ENCODE results near the gene CIPC. TPM values are rescaled to one million over a fixed set of nuclear protein-coding genes. Genes with fewer than 3 reads are reported as not detected.

Gene CIPC
- total and polyA plus RNA-seq, 2 of the 13 experiments (the other 11 are each of a cell fraction or from before 2014, with no cell fraction given), result 7.6 to 13.9 TPM

- TF ChIP-seq ZNF350 (CRISPR knock-in tag; IDR thresholded peaks at IDR 0.05; ENCODE audit: borderline replicate concordance, low read depth) (no peak), ZNF30 (CRISPR knock-in tag; IDR thresholded peaks at IDR 0.05) (no peak), E2F5 (CRISPR knock-in tag; conservative IDR thresholded peaks at IDR 0.05) (no peak), ZNF691 (CRISPR knock-in tag; IDR thresholded peaks at IDR 0.05; ENCODE audit: borderline replicate concordance, low read depth) (peak; percentile 29; the same call in 1 of the 2 replicates), GLI4 (CRISPR knock-in tag; IDR thresholded peaks at IDR 0.05; ENCODE audit: borderline replicate concordance) (no peak), HHEX (CRISPR knock-in tag; IDR thresholded peaks at IDR 0.05) (no peak), KLF12 (CRISPR knock-in tag; IDR thresholded peaks at IDR 0.05; ENCODE audit: borderline replicate concordance) (no peak)
These were observed 38.7 kb upstream of the CIPC start (continued) for GRCh38 chr14:77059276-77059915.

- Histone ChIP-seq H3K27me3 (ENCODE audit: control insufficient read depth in 1 of 2, insufficient read depth in 2 of 2, low read length in 2 of 2) (peaks cover 4 to 29% of the 10 kb centered on the region in 2 experiments; a peak in 4 of 5 replicates), H3K4me3 (replicated peaks in 1 of 3; ENCODE audit: insufficient read depth in 1 of 3, low read depth in 2 of 3, low read length in 3 of 3) (no peak overlapping the region), H2AFZ (ENCODE audit: low read length) (no peak overlapping the region), H3K9ac (ENCODE audit: insufficient read depth, low read depth, low read length) (no peak overlapping the region), H4K20me1 (ENCODE audit: insufficient read depth, low read length) (no peaks in the 10 kb centered on the region), H3K4me1 (ENCODE audit: insufficient read depth, low read length) (peaks cover 15% of the 10 kb centered on the region; the same call in 1 of the 2 replicates), H3K9me3 (ENCODE audit: low read length) (no peaks in the 10 kb centered on the region), H3K27ac (ENCODE audit: extremely low read length, insufficient read depth, low read length) (no peak overlapping the region), H3K79me2 (ENCODE audit: insufficient read depth, low read length) (no peaks in the 10 kb centered on the region), H3K4me2 (ENCODE audit: low read depth, low read length) (no peak overlapping the region), H3K36me3 (replicated peaks in 1 of 2; ENCODE audit: control insufficient read depth in 1 of 2, insufficient read depth in 2 of 2, low read length in 2 of 2) (no peaks in the 10 kb centered on the region)
- CTCF ChIA-PET (ENCODE audit: low intra/inter-chr PET ratio, low total read pairs), result interaction anchor here (1.3 kb wide), 1 partner anchor 148 kb away, joined by 3 read pairs; no protein-coding TSS in a partner anchor
- no TSS peak for BruUV-seq (replicated peaks)
- FAIRE-seq, result no peak
- POLR2A ChIA-PET, result no interaction called here
- DNase-seq (ENCODE audit: low spot score), result no peak
- intact Hi-C loops (cut with micrococcal nuclease; ENCODE audit: unreplicated experiment) (no loop called here), in situ Hi-C loops (cut with HindIII; ENCODE audit: extremely low pct_ligation_motif_present, low pct_unique_long_range_greater_than_20kb) (loop anchor here (5.0 kb wide), 1 partner anchor 149 kb away; no protein-coding TSS in a partner anchor)
- WGBS (ENCODE audit: low lambda C conversion rate), result 59% methylated on average over 5 of the region's 12 CpGs
- no peak for ATAC-seq
- TF ChIP-seq ZBTB43 (CRISPR knock-in tag; conservative IDR thresholded peaks at IDR 0.05), result no peak
- no peak for TF ChIP-seq KDM1A (CRISPR knock-in tag; IDR thresholded peaks at IDR 0.05)
- TF ChIP-seq TIGD3 (CRISPR knock-in tag; IDR thresholded peaks at IDR 0.05; ENCODE audit: borderline replicate concordance), result no peak
- no peak for TF ChIP-seq PHF5A (CRISPR knock-in tag; IDR thresholded peaks at IDR 0.05; ENCODE audit: low read depth, unreplicated experiment)
- no peak for TF ChIP-seq ZNF713 (CRISPR knock-in tag; IDR thresholded peaks at IDR 0.05)
- no peak for TF ChIP-seq SP5 (CRISPR knock-in tag; IDR thresholded peaks at IDR 0.05; ENCODE audit: borderline replicate concordance, low read depth)
- no peak for TF ChIP-seq NFYC (CRISPR knock-in tag; IDR thresholded peaks at IDR 0.05)
- TF ChIP-seq GFI1 (CRISPR knock-in tag; IDR thresholded peaks at IDR 0.05; ENCODE audit: borderline replicate concordance), result no peak
- TF ChIP-seq MTF2 (CRISPR knock-in tag; IDR thresholded peaks at IDR 0.05; ENCODE audit: borderline replicate concordance), result no peak
- no peak for TF ChIP-seq ZNF672 (CRISPR knock-in tag; IDR thresholded peaks at IDR 0.05)
- no peak for TF ChIP-seq NR2F2 (IDR thresholded peaks at IDR 0.05; ENCODE audit: borderline replicate concordance, low read depth)
- no peak for TF ChIP-seq SRF (IDR thresholded peaks at IDR 0.05; ENCODE audit: low read depth, low read length)
- TF ChIP-seq POLR2AphosphoS5 (IDR thresholded peaks at IDR 0.05; ENCODE audit: low read depth, low read length), result no peak
These were observed 36.3 kb upstream of the CIPC start for GRCh38 chr14:77061630-77062257.
